Suprapubic skin (tissue), 4 donors: ENCODE measurements around the gene FAM193A. TPM values are rescaled to one million over a fixed set of nuclear protein-coding genes. Genes with fewer than 3 reads are reported as not detected.

Experiments
- DNase-seq, 2 donors: peaks; one replicate each; pipeline ENCODE4 v3.0.0-alpha.2; 2019; ENCODE audit warnings: low spot score in 2 of 2
- H3K27ac ChIP-seq: fragments of 200-600 bp; sonication (generic); one replicate; pipeline ENCODE4 v1.5.1; 2019
- H3K27me3 ChIP-seq: fragments of 200-600 bp; sonication (generic); one replicate; pipeline ENCODE4 v1.5.1; 2019
- H3K36me3 ChIP-seq: fragments of 200-600 bp; sonication (generic); one replicate; pipeline ENCODE4 v1.5.1; 2019
- H3K4me1 ChIP-seq: fragments of 200-600 bp; sonication (generic); one replicate; pipeline ENCODE4 v1.5.1; 2019
- H3K4me3 ChIP-seq: fragments of 200-600 bp; sonication (generic); one replicate; pipeline ENCODE4 v1.5.1; 2019; ENCODE audit warnings: mild to moderate bottlenecking
- H3K9me3 ChIP-seq: fragments of 200-600 bp; sonication (generic); one replicate; pipeline ENCODE4 v1.5.1; 2019
- CTCF ChIP-seq, 2 donors: fragments of 200-600 bp in 1 of 2; fragments of 450-650 bp in 1 of 2; sonication (generic) in 1 of 2; IDR thresholded peaks; one replicate each; pipeline ENCODE4 v1.5.1; 2016 to 2019; ENCODE audit warnings: antibody characterized with exemption in 2 of 2, mild to moderate bottlenecking in 1 of 2, moderate library complexity in 1 of 2
- EP300 ChIP-seq: sonication (generic); formaldehyde crosslinking; IDR thresholded peaks from one replicate; pipeline ENCODE4 v1.6.1; 2017; ENCODE audit warnings: antibody characterized with exemption
- POLR2A ChIP-seq, 2 donors: fragments of 450-650 bp; IDR thresholded peaks; one replicate each; pipeline ENCODE4 v1.6.1; 2017; ENCODE audit warnings: antibody characterized with exemption in 2 of 2, mild to moderate bottlenecking in 2 of 2, moderate library complexity in 2 of 2
- POLR2AphosphoS5 ChIP-seq, 3 donors: sonication (generic); formaldehyde crosslinking; IDR thresholded peaks; one replicate each; pipeline ENCODE4 v1.6.1; 2017; ENCODE audit warnings: antibody characterized with exemption in 3 of 3
- WGBS: methylation state at CpG from one replicate; pipeline ENCODE4 v1.1.5; 2018; 5-methylcytosine and 5-hydroxymethylcytosine counted together
- total RNA-seq, 4 donors: library from RNA; depleted of rRNA; stranded (reverse); fragments of >200 nt; gene quantifications; one replicate each; pipeline ENCODE4 v1.1.0, GENCODE V29; 2016

Gene FAM193A
- total RNA-seq, 4 donors from 2014 or later, result 23.6 to 45.0 (median 29.3) TPM

DNA sequence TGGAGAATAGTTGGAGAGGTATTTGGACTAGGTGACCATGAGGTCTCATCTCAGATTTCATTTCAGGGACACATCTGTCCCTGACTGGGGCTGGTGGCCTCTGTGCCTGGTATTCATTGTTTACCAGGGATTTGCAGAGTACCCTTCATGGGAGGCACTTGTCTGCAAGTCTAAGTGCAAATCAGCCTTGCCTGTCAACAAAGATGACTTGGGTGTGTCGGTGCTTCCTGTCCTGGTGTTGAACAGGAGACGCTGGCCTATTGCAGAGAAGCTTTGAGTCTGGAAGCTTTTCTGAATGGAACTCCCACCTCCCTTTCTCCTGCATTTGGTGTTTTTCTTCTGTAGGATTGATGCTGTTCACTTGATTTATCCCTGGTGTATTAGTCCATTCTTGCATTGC is 115.6 kb downstream of the FAM193A start:
- Histone ChIP-seq H3K9me3 (no peaks in the 10 kb centered on the region), H3K4me1 (no peaks in the 10 kb centered on the region), H3K27me3 (no peaks in the 10 kb centered on the region), H3K36me3 (peaks cover 50% of the 10 kb centered on the region), H3K4me3 (no peak overlapping the region), H3K27ac (no peak overlapping the region)
- 77% methylated on average over 2 of the region's 2 CpGs for WGBS
- TF ChIP-seq CTCF (IDR thresholded peaks at IDR 0.05), result no peak
- TF ChIP-seq POLR2A (IDR thresholded peaks at IDR 0.05), result no peak
- no peak for TF ChIP-seq EP300
- no peak for TF ChIP-seq POLR2AphosphoS5 (IDR thresholded peaks at IDR 0.05)
- DNase-seq, result no peak

DNA sequence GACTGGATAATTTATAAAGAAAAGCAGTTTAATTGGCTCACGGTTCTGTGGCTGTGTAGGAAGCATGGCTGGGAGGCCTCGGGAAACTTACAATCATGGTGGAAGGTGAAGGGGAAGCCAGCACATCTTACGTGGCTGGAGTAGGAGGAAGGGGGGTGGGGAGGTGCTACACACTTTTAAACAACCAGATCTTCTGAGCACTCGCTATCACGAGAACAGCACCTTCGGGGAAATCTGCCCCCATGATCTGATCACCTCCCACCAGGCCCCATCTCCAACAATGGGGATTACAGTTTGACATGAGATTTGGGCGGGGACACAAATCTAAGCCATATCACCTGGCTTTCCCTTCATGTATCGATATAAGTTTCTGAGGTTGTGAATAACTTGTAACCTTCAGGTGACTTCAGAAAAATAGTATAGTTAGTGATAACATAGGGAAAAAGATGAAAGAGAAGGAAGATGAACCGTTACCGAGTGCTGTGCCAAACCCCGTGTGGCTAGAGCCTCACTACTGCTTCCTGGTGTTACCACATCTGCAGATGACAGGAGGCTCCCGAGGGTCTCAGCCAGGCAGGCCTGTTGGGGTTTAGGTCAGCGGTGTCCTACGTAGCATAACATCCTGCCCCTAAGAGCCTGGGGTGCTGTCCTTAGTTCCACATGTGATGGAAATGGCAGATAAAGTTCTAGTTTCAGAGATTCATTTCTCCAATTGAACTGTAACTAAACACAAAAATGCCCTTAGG is 116.1 kb downstream of the FAM193A start:
- no peak overlapping the region for H3K27ac ChIP-seq
- no peak for TF ChIP-seq CTCF (IDR thresholded peaks at IDR 0.05)
- TF ChIP-seq POLR2AphosphoS5 (IDR thresholded peaks at IDR 0.05), result no peak
- TF ChIP-seq POLR2A (IDR thresholded peaks at IDR 0.05), result no peak
- TF ChIP-seq EP300, result no peak
- WGBS, result 78% methylated on average over 14 of the region's 14 CpGs
- H3K27me3 ChIP-seq, result no peaks in the 10 kb centered on the region
- no peaks in the 10 kb centered on the region for H3K4me1 ChIP-seq
- no peak for DNase-seq
- H3K9me3 ChIP-seq, result no peaks in the 10 kb centered on the region
- H3K36me3 ChIP-seq, result peaks cover 45% of the 10 kb centered on the region
- no peak overlapping the region for H3K4me3 ChIP-seq

- Histone ChIP-seq H3K4me1 (peaks cover 4% of the 10 kb centered on the region), H3K9me3 (no peaks in the 10 kb centered on the region), H3K36me3 (peaks cover 54% of the 10 kb centered on the region), H3K4me3 (no peak overlapping the region), H3K27ac (no peak overlapping the region), H3K27me3 (no peaks in the 10 kb centered on the region)
- TF ChIP-seq CTCF (IDR thresholded peaks at IDR 0.05) (no peak), POLR2A (IDR thresholded peaks at IDR 0.05) (no peak), EP300 (no peak), POLR2AphosphoS5 (IDR thresholded peaks at IDR 0.05) (no peak)
- WGBS, result 76% methylated on average over 8 of the region's 8 CpGs
- DNase-seq, result no peak
Measured at GRCh38 chr4:2660596-2661211, 124.3 kb downstream of the FAM193A start.

DNA sequence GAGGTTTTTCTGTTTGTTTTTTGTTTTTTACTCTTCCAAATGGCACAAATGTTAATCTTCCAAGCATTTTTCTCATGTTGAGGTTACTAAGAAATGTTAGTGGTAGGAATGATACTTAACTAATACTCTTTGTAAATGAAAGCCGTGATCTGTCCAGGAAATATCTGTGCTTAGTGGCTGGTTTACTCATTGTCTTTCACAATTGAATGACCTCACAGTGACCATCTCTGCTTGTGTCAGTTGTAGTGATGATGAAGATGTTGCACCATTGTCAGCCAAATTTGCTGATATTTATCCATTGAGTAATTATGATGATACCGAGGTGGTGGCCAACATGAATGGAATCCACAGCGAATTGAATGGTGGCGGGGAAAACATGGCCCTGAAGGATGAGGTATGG is 126.2 kb downstream of the FAM193A start:
- Histone ChIP-seq H3K4me3 (no peak overlapping the region), H3K4me1 (peaks cover 4% of the 10 kb centered on the region), H3K27me3 (no peaks in the 10 kb centered on the region), H3K36me3 (peaks cover 54% of the 10 kb centered on the region), H3K27ac (no peak overlapping the region), H3K9me3 (no peaks in the 10 kb centered on the region)
- WGBS, result 98% methylated on average over 4 of the region's 4 CpGs
- TF ChIP-seq POLR2AphosphoS5 (IDR thresholded peaks at IDR 0.05) (no peak), EP300 (no peak), CTCF (IDR thresholded peaks at IDR 0.05) (no peak), POLR2A (IDR thresholded peaks at IDR 0.05) (no peak)
- DNase-seq, result no peak

DNA sequence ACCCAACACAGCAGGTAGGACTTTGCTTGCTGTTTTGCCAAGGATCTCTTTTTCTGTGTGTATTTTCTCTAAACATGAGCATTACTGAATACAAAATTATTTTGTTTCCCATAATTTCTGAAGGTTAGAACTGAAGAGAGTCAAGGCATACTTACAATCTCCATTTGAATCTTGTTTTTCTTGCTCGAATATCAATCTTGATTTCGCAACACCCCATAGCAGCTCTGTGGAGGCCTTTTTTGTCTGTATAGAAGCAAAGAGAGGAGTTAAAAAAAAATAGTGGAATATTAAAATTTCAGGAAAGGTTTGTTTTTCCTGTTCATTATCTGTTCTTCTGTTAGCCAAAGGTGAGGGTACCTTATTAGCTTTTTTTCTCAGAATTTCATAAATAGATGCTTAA is 126.8 kb downstream of the FAM193A start:
- peaks cover 4% of the 10 kb centered on the region for H3K4me1 ChIP-seq
- H3K27me3 ChIP-seq, result no peaks in the 10 kb centered on the region
- H3K4me3 ChIP-seq, result no peak overlapping the region
- no peak overlapping the region for H3K27ac ChIP-seq
- peaks cover 47% of the 10 kb centered on the region for H3K36me3 ChIP-seq
- no peak for DNase-seq
- H3K9me3 ChIP-seq, result no peaks in the 10 kb centered on the region
- WGBS, result 79% methylated on average over 2 of the region's 2 CpGs
- TF ChIP-seq EP300 (no peak), POLR2A (IDR thresholded peaks at IDR 0.05) (no peak), POLR2AphosphoS5 (IDR thresholded peaks at IDR 0.05) (no peak), CTCF (IDR thresholded peaks at IDR 0.05) (no peak)
